ENCODE data around the gene SLC16A14. TPM values are rescaled to one million over a fixed set of nuclear protein-coding genes. Genes with fewer than 3 reads are reported as not detected.

The SLC16A14 gene
- total RNA-seq, 1 donor from 2014 or later: 4.4 TPM

- Mint-ChIP-seq H3K36me3 (ENCODE audit: unreplicated experiment) (peaks cover 4% of the 10 kb centered on the region), H3K27me3 (ENCODE audit: unreplicated experiment) (no peaks in the 10 kb centered on the region), H3K4me3 (ENCODE audit: unreplicated experiment) (no peak overlapping the region), H3K27ac (ENCODE audit: unreplicated experiment) (no peak overlapping the region), H3K4me1 (ENCODE audit: low read depth, unreplicated experiment) (no peaks in the 10 kb centered on the region), H3K9me3 (ENCODE audit: unreplicated experiment) (no peaks in the 10 kb centered on the region)
- TF ChIP-seq CTCF (IDR thresholded peaks at IDR 0.05; ENCODE audit: partially characterized antibody, unreplicated experiment): no peak
- no peak for DNase-seq
These were observed 22.2 kb upstream of the SLC16A14 start for GRCh38 chr2:230090967-230091366.

- H3K36me3 Mint-ChIP-seq (ENCODE audit: unreplicated experiment): no peaks in the 10 kb centered on the region
These were observed 16.5 kb upstream of the SLC16A14 start for GRCh38 chr2:230085201-230085600.

DNA sequence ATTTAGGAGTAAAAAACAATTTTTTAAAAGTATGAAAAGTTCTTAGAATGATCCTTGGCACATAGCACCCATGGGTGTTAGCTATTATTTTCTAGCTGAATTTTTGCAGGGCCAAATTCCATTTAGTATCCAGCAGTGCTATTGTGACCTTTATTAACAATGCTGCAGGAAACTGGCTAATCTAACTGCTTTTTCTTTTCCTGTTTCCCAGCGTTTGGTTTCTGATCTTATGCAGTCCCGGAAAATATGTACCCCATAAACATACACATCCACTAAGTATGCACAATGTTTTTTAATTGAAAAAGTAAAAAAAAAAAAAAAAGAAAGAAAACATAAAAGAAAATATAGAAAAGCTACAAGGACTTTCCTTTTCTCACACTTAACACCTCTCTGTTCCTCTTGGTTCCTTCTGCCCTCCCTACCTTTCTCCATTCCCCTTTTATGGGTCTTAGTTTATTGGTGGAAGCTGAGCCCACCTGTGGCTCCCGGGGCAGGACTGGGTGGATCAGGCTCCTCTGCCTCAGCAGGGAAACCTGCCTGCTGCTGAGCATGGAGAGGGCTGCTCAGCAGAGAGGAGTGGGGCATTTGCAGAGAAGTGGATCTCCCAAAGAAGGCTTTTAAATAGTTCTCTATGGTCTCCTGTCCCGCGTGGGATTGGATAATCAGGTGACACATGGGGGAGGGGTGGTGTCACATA lies 9.3 kb upstream of the SLC16A14 start:
- Mint-ChIP-seq H3K4me3 (ENCODE audit: unreplicated experiment) (no peak overlapping the region), H3K9me3 (ENCODE audit: unreplicated experiment) (no peaks in the 10 kb centered on the region), H3K27me3 (ENCODE audit: unreplicated experiment) (no peaks in the 10 kb centered on the region), H3K27ac (ENCODE audit: unreplicated experiment) (no peak overlapping the region), H3K36me3 (ENCODE audit: unreplicated experiment) (no peaks in the 10 kb centered on the region), H3K4me1 (ENCODE audit: low read depth, unreplicated experiment) (no peaks in the 10 kb centered on the region)
- no peak for TF ChIP-seq CTCF (IDR thresholded peaks at IDR 0.05; ENCODE audit: partially characterized antibody, unreplicated experiment)
- no peak for DNase-seq

More at GRCh38 chr2:230085201-230085600, 16.5 kb upstream of the SLC16A14 start:
- TF ChIP-seq CTCF (IDR thresholded peaks at IDR 0.05; ENCODE audit: partially characterized antibody, unreplicated experiment): no peak
- H3K27ac Mint-ChIP-seq (ENCODE audit: unreplicated experiment): no peak overlapping the region
- H3K4me3 Mint-ChIP-seq (ENCODE audit: unreplicated experiment): no peak overlapping the region
- H3K4me1 Mint-ChIP-seq (ENCODE audit: low read depth, unreplicated experiment): no peaks in the 10 kb centered on the region
- DNase-seq: no peak
- no peaks in the 10 kb centered on the region for H3K9me3 Mint-ChIP-seq (ENCODE audit: unreplicated experiment)
- H3K27me3 Mint-ChIP-seq (ENCODE audit: unreplicated experiment): peaks cover 3% of the 10 kb centered on the region

GRCh38 chr2:230076819-230077218 lies 8.1 kb upstream of the SLC16A14 start:
- Mint-ChIP-seq H3K27ac (ENCODE audit: unreplicated experiment) (no peak overlapping the region), H3K4me1 (ENCODE audit: low read depth, unreplicated experiment) (peaks cover 4% of the 10 kb centered on the region), H3K9me3 (ENCODE audit: unreplicated experiment) (no peaks in the 10 kb centered on the region), H3K36me3 (ENCODE audit: unreplicated experiment) (no peaks in the 10 kb centered on the region), H3K27me3 (ENCODE audit: unreplicated experiment) (peaks cover 2% of the 10 kb centered on the region), H3K4me3 (ENCODE audit: unreplicated experiment) (no peak overlapping the region)
- TF ChIP-seq CTCF (IDR thresholded peaks at IDR 0.05; ENCODE audit: partially characterized antibody, unreplicated experiment): no peak
- DNase-seq: no peak

- DNase-seq: no peak
- no peak overlapping the region for H3K4me3 Mint-ChIP-seq (ENCODE audit: unreplicated experiment)
These were observed 7.4 kb upstream of the SLC16A14 start for GRCh38 chr2:230075988-230076631.

More at GRCh38 chr2:230075988-230076631, 7.4 kb upstream of the SLC16A14 start:
- H3K4me1 Mint-ChIP-seq (ENCODE audit: low read depth, unreplicated experiment): peaks cover 4% of the 10 kb centered on the region
- TF ChIP-seq CTCF (IDR thresholded peaks at IDR 0.05; ENCODE audit: partially characterized antibody, unreplicated experiment): no peak
- peaks cover 2% of the 10 kb centered on the region for H3K27me3 Mint-ChIP-seq (ENCODE audit: unreplicated experiment)
- H3K9me3 Mint-ChIP-seq (ENCODE audit: unreplicated experiment): no peaks in the 10 kb centered on the region
- H3K36me3 Mint-ChIP-seq (ENCODE audit: unreplicated experiment): no peaks in the 10 kb centered on the region
- H3K27ac Mint-ChIP-seq (ENCODE audit: unreplicated experiment): no peak overlapping the region

Measured in glutamatergic neuron (in vitro differentiated cells).